ENCODE results near the gene NDUFB6.
A peak's percentile ranks its signal among the peaks of the same experiment; 100 is the strongest.
"Not testable (repeated sequence)": the region's sequence is repeated elsewhere in the genome, so short reads cannot be mapped to it uniquely, and the experiment has no call there.

NDUFB6 gene

DNA sequence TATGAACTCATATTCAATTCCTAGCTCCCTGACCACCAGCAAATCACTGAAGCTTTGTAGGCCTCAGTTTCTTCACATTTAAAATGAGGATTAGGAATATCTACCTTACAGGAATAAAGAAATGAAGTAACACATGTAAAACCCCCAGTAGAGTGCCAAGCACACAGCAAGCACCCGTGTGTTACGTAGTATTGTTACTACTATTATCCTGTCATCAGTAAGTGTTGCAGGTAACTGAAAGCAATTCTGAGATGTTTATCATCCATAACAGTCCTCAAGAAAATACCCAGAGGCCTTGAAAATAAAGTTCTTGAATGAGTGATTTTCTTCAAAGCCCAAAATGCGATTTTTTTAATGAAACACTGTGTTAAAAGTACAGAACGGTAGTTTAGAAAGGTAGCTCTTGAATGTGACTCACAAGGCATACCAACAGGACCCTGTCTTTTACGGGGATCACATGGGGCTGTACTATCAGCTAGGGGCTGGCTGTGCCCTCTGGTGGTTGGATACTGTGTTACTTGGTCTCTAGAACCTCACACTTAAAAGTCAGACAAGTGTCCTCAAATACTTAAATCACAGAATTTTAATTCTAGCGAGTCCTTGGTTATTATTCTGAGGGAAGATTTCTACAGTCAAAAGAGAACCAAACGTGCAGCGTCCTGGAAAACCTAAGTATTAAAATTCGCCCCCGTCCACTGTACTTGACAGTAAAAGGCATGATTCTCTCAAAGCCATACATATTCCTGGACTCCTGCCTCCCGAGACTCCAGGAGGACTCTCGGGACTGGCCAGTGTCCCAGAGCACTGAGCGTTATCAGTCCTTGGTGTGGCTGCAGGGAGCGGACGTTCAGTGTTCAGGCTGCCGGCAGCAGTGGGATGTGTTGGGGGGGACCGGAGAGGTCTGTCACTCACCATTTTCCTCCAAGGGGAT is 725 bp downstream of the NDUFB6 start:
- peak; percentile 50 to 61 (median 59) for DNase-seq (ENCODE audit: low read depth in 2 of 3, low spot score in 1 of 3)

DNA sequence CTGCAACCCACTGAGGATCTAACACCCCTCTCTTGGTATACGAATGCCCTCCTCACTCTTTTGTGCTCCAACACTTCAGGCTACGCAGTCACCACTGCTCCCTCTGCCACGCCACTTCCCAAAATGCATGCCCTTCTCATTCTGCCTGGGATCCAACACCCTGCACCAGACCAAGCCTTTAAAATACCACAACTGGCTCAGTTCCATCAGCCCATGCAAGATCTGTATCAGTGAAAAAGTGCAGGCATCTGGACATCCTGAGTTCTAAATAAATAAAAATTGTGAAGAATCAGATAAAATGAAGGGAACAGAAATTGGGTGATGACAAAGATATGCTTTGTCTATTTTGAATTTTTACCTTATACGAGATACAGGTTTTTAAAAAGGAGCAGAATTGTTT is 2.7 kb downstream of the NDUFB6 start:
- DNase-seq (ENCODE audit: low read depth in 2 of 3, low spot score in 1 of 3), result no peak

DNA sequence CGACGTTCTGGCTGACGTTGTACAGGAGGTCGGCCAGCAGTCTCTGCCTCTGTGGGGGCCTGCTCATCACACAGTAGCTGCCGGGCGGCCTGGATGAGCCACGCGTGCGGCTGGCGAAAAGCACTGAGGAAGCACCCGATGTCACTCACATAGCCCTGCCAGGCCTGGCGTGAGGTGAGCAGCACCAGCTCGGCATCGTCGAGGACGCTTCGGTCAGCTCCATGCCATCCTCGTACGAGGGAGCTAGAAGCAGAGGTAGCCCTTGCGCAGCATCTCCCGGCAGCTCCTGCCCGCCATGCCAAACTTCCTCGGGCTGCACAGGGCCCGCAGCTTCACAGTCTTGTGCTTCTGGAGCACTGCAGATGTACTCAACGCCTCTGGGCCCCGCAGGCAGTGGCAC is 6.2 kb downstream of the NDUFB6 start:
- DNase-seq (ENCODE audit: low read depth in 2 of 3, low spot score in 1 of 3), result no peak

DNA sequence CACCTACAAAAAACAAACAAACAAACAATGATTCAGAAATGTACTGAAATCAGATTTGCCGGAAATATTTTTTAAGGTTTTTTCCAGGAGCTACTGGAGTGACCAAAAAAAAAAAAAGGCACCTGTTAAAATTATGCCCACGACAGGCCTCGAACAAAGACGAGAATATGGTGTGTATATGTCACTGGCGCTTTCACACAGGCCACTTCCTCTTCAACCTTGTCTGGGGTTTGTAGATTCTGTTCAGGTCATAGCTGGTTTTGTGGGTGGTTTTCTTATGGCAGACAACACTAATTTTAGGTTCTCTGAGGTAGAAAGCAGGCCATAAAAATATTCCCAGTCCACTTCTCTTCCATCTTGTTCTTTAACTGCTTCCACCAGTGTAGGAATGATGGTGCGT is 7.0 kb downstream of the NDUFB6 start:
- no peak for DNase-seq (ENCODE audit: low read depth in 2 of 3, low spot score in 1 of 3)

DNA sequence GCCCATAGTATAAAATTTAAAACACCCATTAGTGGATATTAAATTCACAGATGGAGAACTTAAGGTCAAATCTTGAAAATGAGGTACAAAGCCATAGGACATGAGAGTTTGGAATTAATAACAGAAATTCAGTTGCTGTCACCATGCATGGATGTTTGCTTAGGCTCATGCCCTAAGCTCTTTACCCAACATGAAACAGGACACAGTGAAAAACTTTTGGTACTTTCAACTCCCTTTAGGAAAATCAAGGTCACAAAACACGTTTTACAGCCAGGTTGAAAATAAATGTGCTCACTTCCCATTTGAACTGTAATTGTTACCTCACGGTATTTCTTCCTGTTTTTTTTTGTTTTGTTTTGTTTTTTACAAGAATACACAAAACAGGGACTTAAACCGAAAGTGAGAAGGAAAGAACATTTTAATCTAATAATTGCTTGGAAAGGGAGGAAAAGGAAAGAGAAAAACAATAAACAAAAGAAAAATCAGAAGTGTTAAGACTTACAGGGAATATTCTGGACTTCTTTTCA is 14.5 kb downstream of the NDUFB6 start:
- DNase-seq (ENCODE audit: low read depth in 2 of 3, low spot score in 1 of 3), result no peak

DNA sequence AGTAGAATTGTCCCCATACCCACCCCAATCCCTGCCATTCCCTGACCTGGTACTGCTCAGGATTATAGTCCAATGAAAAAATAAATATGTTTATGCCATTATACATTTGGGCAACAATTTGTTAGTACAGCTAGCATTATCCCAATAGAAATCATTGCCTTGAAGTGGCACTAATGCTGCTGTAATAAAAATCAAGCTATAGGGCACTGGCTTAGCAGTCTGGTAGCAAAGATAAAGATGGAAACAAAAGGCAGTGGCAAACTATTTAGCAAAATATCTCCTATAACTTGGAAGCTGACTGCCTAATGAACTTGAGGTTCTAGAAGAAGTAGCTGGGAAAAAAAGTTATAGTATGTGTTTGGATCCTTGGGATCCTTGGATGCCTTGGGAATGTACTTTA is 18.4 kb downstream of the NDUFB6 start:
- DNase-seq (ENCODE audit: low read depth in 2 of 3, low spot score in 1 of 3), result no peak

DNA sequence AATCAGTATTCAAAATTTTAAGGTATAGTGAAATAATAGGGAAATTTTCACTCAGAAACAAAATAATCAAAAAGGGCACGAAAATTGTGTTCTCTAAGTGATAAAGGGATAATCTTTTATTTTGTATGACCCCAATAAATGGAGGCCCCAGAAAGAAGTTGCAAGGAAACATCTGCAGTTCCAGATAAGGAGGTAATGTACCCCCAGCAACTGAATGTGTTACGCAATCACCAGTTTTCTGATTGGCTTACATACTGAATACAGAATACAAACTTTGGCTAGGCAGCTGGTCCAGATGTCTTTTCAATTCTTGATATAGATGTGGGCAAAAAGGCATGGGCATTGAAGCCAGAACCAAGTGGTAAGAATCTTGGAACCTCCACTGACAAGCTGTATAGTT is 18.9 kb downstream of the NDUFB6 start:
- no peak for DNase-seq (ENCODE audit: low read depth in 2 of 3, low spot score in 1 of 3)

DNA sequence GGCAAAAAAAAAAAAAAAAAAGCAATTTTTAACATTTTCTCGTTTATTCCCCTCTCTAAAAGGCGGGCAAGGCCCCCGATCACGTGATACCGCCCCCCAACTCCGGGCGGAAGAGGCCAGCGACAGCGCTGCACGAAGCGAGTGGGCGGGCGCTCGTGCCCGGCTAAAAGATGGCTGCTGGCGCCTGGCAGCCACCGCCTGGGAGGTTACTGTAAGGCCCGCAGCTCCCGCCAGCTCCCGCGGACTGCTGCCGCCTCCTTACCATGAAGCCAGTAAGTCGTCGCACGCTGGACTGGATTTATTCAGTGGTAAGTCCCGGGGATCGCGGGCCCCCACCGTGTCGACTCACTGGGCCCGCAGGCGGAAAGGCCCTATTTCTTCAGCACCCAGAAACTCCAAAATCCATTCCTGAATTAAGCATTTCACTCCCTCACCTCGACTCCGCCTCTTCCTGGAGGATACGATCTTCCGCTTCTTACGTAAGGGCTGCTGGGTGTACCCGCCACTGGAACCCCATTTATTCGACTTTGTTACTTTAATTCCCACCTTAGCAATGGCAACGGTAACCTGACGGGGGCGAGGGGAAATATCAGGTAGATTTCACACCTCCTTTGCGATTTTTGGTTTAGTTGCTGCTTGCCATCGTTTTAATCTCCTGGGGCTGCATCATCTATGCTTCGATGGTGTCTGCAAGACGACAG is 20.6 kb downstream of the NDUFB6 start, which contains the start of the genes SMIM27 and TOPORS:
Gene SMIM27, plus strand, starts transcription at position 156 of the 701 bp plus-strand sequence. Its CDS starts 108 bp downstream, at position 264.
Gene TOPORS, minus strand, starts transcription at position 415 of the 701 bp plus-strand sequence. Its CDS starts 150 bp downstream, at position 265.
- peak; percentile 81 to 88 (median 87) for DNase-seq (ENCODE audit: low read depth in 2 of 3, low spot score in 1 of 3)

DNA sequence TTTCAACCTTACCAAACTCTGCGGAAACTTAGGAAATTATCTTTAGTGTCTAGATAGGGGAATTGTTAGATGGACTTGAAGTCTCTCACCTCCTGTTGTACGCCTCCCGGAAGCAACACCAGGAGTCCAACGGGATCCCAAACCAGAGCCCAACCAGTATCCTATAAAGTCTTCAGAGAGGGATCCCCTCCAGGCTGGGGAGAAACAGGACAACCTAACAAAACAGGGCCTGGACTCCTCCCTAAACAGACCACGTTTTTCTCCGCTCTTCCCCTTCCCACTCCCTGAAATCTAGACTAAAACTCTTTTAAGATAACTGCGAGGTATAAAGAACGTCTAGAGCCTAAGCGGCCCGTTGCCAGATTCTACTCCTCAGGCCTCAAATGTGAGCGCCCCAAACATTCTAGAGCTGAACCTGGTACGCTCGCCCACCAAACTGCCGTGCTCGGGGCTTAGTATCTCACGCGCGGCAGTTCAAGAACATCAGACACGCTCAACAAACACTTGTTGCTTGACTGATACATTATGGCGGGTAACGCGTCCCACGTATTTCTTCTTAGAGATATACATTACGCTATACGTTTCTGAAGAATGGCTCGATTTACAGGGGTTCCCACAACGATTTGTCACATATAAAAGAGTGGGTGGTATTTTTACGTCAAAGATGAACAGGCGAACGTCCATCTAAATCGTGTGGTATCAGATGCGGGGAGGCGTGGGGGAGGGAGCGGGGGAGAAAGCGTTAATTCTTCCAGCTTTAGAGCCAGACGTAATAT is 21.5 kb downstream of the NDUFB6 start:
- peak; percentile 24 to 53 (median 42) for DNase-seq (ENCODE audit: low read depth in 2 of 3, low spot score in 1 of 3)

DNA sequence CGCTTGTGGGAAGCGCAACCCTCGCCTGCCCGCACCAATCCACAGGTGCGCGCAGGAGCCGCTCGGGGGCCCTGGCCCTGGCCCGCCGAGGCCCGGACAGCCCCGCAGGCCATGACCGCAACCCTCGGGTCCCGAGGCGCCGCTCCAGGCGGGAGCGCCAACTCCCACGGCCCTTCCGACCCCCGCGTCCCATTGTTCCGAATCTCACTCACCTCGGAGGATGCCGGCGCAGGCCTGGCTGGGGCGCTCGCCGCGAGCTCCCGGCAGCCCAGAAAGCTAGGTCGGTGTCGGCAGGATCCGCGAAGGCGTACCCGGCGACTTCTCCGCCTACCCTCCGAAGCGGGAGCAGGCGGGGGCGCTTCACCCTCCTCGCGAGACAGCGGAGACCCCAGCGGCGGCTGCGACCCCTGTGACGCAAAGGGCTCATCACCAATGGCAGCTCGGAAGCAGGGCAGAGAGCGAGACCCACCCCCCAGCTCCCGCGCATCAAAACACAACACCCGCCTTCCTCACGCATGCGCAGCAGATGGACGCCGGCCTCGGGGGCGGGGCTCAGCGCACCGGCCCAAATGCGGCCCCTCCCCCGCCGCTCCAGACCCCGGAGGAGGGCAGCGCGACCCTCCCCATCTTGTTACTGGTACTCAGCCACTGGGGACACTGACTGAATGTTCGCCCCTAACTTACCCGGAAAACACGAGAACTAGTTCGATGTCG is 22.2 kb downstream of the NDUFB6 start:
- peak; percentile 80 to 85 (median 84) for DNase-seq (ENCODE audit: low read depth in 2 of 3, low spot score in 1 of 3)

DNA sequence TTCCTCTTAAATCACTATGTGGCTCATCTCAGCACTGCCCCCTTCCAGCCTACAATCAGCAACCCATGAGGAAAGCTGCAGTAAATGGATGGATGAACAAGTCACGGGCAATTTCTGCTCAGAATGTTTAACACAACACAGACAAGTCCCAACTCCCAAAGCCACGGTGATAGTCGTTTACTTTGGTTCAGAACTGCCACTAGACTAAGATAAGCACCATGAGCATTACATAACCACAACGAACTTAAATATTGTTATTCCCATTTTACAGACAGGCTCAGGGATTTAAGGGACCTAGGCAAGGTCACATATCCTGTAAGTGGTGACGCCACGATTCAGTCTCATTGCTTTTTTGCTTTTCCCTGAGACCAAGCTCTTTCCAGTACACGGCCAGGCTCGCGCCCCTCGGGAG is 22.8 kb downstream of the NDUFB6 start:
- DNase-seq (ENCODE audit: low read depth in 2 of 3, low spot score in 1 of 3), result no peak

DNA sequence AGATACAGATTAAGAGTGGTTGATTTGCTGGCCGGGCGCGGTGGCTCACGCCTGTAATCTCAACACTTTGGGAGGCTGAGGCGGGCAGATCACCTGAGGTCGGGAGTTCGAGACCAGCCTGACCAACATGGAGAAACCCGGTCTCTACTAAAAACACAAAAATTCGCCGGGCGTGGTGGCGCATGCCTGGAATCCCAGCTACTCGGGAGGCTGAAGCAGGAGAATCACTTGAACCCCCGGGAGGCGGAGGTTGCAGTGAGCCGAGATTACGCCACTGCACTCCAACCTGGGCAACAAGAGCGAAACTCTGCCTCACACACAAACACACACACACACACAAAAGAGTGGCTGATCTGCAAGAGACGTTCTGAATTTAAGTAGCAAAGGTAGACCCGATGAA is 24.7 kb downstream of the NDUFB6 start:
- not testable (repeated sequence) for DNase-seq (ENCODE audit: low read depth in 2 of 3, low spot score in 1 of 3)

DNA sequence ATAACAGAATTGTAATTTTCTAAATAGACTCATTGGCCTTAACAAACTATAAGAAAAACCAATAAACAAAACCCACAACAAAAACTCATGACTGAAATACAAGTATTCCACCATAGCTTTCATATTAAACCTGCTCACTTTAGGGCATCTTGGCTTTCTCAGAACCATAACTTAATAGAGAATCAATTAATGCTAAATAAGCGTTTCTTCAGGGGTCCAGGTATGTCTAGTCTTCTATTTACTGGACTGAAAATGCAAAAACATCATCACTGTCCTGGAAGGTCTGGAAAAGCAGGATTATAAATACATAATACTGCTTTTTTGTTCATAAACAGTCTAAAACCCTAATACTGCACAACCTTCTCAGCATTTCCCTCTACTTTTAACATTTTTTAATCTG is 27.1 kb downstream of the NDUFB6 start:
- DNase-seq (ENCODE audit: low read depth in 2 of 3, low spot score in 1 of 3), result no peak

DNA sequence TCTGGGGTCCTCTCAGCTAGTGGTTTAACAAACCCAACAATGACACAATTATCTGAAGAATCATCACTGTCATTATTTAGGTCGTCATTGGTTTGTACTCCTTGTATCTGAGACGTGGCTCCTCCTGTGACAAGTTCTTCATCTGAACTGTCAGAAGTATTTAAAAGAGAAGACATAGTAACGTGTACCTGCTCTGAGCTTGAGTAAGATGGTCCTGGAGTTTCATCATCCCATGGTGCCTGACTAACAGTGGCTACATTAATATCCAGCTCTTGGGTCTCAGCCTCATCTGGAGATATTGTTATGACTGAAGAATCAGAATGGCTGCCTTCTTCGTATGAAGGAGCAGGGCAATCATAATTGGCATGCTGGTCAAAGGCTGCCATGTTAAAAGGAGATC is 29.9 kb downstream of the NDUFB6 start:
- no peak for DNase-seq (ENCODE audit: low read depth in 2 of 3, low spot score in 1 of 3)

DNA sequence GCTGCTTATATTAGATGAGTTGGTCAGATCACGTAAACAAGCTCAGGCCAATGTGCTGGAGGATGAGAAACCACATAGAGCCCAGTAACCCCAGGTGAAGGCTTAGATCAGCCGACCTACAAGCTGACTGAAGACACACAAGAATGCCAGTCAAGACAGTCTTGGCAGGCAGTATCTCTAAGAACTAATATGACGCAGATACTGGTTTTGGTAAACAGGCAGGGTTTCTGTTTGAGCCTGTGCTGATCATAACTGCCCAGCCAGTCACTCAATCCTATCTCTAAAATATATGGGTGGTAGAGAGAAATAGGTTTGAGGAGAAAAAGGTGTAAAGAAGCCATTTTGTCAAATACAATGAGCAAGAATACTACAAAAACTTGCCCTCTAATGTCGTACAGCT is 39.1 kb downstream of the NDUFB6 start:
- no peak for DNase-seq (ENCODE audit: low read depth in 2 of 3, low spot score in 1 of 3)

DNA sequence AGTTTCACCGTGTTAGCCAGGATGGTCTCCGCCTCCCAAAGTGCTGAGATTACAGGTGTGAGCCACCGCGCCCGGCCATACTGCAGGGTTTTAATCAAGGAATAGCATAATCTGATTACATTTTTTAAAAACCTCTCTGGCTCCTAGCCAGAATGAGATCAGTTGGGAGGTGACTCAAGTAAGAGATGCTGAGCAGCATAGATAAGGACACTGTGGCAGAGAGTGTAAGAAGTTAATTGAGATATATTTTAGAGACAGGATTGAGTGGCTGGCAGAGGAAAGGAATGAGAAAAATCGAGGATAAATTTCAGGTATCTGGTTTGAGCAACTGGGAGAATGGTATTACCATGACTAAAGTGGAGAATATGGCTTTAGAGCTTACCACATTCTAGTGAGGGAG is 39.6 kb downstream of the NDUFB6 start:
- no peak for DNase-seq (ENCODE audit: low read depth in 2 of 3, low spot score in 1 of 3)

DNA sequence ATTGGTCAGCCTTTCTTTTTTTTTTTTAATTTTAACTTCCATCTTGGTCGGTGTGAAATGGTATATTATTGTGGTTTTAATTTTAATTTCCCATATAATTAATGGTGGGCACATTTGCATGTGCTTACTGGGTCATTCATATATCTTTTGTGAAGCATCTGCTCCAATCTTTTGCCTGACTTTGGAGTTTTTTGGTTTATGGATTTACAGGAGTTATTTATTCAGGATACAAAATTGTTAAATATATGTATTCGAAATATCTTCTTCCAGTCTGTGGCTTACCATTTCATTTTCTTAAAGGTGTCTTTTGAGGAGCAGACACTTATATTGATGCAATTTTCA is 46.3 kb downstream of the NDUFB6 start:
- DNase-seq (ENCODE audit: low read depth in 2 of 3, low spot score in 1 of 3), result no peak

DNA sequence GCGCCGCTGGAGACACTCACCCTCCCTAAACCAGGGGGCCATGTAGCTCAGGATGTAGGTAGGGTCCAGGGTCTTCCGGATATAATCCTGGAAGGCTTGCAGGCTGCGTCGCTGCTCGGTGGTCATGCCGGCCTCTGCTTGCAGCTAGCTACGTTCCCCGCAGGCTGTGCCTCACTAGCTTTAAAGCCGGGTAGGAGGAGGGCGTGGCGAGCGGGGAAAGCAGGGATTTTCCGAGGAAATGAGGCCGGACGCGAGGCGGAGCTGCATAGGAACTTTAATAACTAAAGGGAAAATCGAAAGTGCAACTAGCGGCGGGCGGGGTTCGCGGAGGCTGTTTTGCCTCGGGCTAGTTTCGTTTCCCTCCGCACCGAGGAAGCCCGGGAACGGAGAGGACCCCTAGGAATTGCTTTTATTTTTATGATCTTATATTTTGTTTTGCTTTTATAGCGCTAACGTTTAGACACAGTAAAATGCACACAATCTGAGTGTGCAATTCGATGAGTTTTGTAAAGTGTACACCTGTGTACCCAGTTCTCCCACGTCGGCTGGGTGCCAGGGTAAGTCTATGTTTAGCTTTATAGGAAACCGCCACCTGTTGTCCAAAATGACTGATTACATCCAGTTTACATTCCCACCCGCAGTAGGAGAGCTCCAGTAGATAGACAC is 46.8 kb downstream of the NDUFB6 start, which contains the start of gene RIGI:
Gene RIGI, minus strand, starts transcription at position 156 of the 666 bp plus-strand sequence. Its CDS starts 30 bp downstream, at position 126.
- peak; percentile 58 to 73 (median 60) for DNase-seq (ENCODE audit: low read depth in 2 of 3, low spot score in 1 of 3)

DNA sequence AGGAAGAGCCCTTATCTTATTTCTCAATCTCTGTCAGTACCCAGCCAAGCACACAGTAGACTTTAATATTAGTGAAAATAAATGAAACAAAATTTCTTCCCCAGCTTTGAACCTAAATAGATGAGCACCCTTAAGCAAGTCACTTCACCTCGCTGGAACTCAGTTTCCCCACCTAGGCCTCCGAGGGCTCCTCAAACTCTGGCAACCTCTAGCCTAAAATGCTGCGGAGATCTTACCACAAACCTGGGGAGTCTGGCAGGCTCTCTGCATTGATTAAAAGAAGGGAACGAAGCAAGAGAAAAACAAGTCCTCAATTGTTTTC is 47.3 kb downstream of the NDUFB6 start:
- no peak for DNase-seq (ENCODE audit: low read depth in 2 of 3, low spot score in 1 of 3)

All from stimulated activated CD4-positive, alpha-beta T cell treated with anti-CD3 and anti-CD28 coated beads, Interleukin-12 subunit alpha, Interleukin-12 subunit beta, amount 100 ng/mL, for 48 hours (primary cell).